HepG2 (cell line): ENCODE measurements around the gene TGFA. TPM values are rescaled to one million over a fixed set of nuclear protein-coding genes. Genes with fewer than 3 reads are reported as not detected.
A peak's percentile ranks its signal among the peaks of the same experiment; 100 is the strongest.

Experiments
- ASH2L ChIP-seq: fragments of 300-600, 200-600 bp; sonication (generic); IDR thresholded peaks from 2 replicates; pipeline ENCODE4 v1.7.0; 2017; ENCODE audit warnings: low read depth, mild to moderate bottlenecking, moderate library complexity, mixed read lengths, low read length; ENCODE audit not compliant: insufficient read length
- GTF2F1 ChIP-seq: fragments of 150-350 bp; IDR thresholded peaks from 2 replicates; pipeline ENCODE4 v1.6.1; 2014; ENCODE audit warnings: low read length
- HNF4A ChIP-seq: sonication (generic); formaldehyde crosslinking; IDR thresholded peaks from 2 replicates; pipeline ENCODE4 v1.4.0; 2020; ENCODE audit warnings: missing genetic modification reagents
- MBNL3 ChIP-seq: fragments of 250-450 bp; sonication (Bioruptor Pico); conservative IDR thresholded peaks from 2 replicates; pipeline ENCODE4 v1.8.0; 2022; ENCODE audit warnings: mild to moderate bottlenecking, inconsistent platforms
- NR2F1 ChIP-seq, 2 experiments: fragments of 450-650 bp in 1 of 2; formaldehyde crosslinking in 1 of 2; IDR thresholded peaks; 2 replicates each; pipeline versions ENCODE4 v1.5.0 to v1.6.1; 2016 to 2020; ENCODE audit warnings: mild to moderate bottlenecking in 1 of 2, missing compliant biosample characterization in 1 of 2, missing genetic modification reagents in 1 of 2, moderate library complexity in 1 of 2
- SOX5 ChIP-seq: IDR thresholded peaks from 2 replicates; pipeline ENCODE4 v1.6.1; 2016; ENCODE audit warnings: borderline replicate concordance
- SRSF9 ChIP-seq: fragments of 200-400 bp; formaldehyde crosslinking; IDR thresholded peaks from 2 replicates; pipeline ENCODE4 v1.6.1; 2018; ENCODE audit warnings: borderline replicate concordance, mild to moderate bottlenecking, low read depth, low read length; ENCODE audit not compliant: insufficient read depth, poor library complexity, severe bottlenecking
- ZC3H13 ChIP-seq: sonication (generic); formaldehyde crosslinking; IDR thresholded peaks from 2 replicates; pipeline ENCODE4 v1.8.1; 2023; ENCODE audit warnings: mild to moderate bottlenecking, missing genetic modification reagents, moderate library complexity
- ZFX ChIP-seq: sonication (generic); formaldehyde crosslinking; IDR thresholded peaks from 2 replicates; pipeline ENCODE4 v1.4.0; 2020; ENCODE audit warnings: mild to moderate bottlenecking, low read depth, missing genetic modification reagents, moderate library complexity
- ZNF34 ChIP-seq: sonication (generic); formaldehyde crosslinking; IDR thresholded peaks from 2 replicates; pipeline ENCODE4 v1.4.0; 2020; ENCODE audit warnings: mild to moderate bottlenecking, missing genetic modification reagents, borderline replicate concordance
- ZNF670 ChIP-seq: sonication (generic); formaldehyde crosslinking; IDR thresholded peaks from 2 replicates; pipeline ENCODE4 v1.8.0; 2022; ENCODE audit warnings: mild to moderate bottlenecking, missing genetic modification reagents, borderline replicate concordance
- polyA plus RNA-seq, 8 experiments: library from polyadenylated mRNA; depleted of rRNA in 3 of 8; stranded (reverse) in 7 of 8; unstranded in 1 of 8; fragments of >200 nt; fragmentation: Illumina TruSeq in 4 of 8; extraction: Trizol in 4 of 8; gene quantifications; 2 replicates each; pipeline versions ENCODE4 v1.2.1 to v1.2.3, GENCODE V29; 2011 to 2016; ENCODE audit warnings: low read depth in 4 of 8, missing spikeins in 1 of 8, mixed read lengths in 1 of 8; ENCODE audit not compliant: insufficient read depth in 1 of 8
- total RNA-seq, 5 experiments: library from RNA; depleted of rRNA; stranded (reverse); fragments of >200 nt; fragmentation: Illumina TruSeq; extraction: Trizol; gene quantifications; 2 replicates each; pipeline ENCODE4 v1.2.3, GENCODE V29; 2016; ENCODE audit warnings: low read depth in 1 of 5
- TF ChIP-seq, protein P1 (sequence below): sonication (generic); formaldehyde crosslinking; IDR thresholded peaks from 2 replicates; pipeline ENCODE4 v1.8.0; 2022; ENCODE audit warnings: mild to moderate bottlenecking, missing genetic modification reagents; ENCODE audit not compliant: insufficient replicate concordance
- TF ChIP-seq, protein P2 (sequence below): sonication (generic); formaldehyde crosslinking; IDR thresholded peaks from 2 replicates; pipeline ENCODE4 v1.5.0; 2020; ENCODE audit warnings: mild to moderate bottlenecking, missing genetic modification reagents, borderline replicate concordance
- TF ChIP-seq, protein P3 (sequence below): sonication (generic); formaldehyde crosslinking; IDR thresholded peaks from 2 replicates; pipeline ENCODE4 v1.8.0; 2022; ENCODE audit warnings: mild to moderate bottlenecking, missing genetic modification reagents, moderate library complexity
- TF ChIP-seq, protein P4 (sequence below): sonication (generic); formaldehyde crosslinking; IDR thresholded peaks from 2 replicates; pipeline ENCODE4 v1.4.0; 2020; ENCODE audit warnings: missing genetic modification reagents, borderline replicate concordance
- TF ChIP-seq, protein P5 (sequence below): sonication (generic); formaldehyde crosslinking; IDR thresholded peaks from 2 replicates; pipeline ENCODE4 v1.4.0; 2020; ENCODE audit warnings: missing genetic modification reagents
- TF ChIP-seq, protein P6 (sequence below): sonication (generic); formaldehyde crosslinking; IDR thresholded peaks from 2 replicates; pipeline ENCODE4 v1.4.0; 2020; ENCODE audit warnings: mild to moderate bottlenecking, missing genetic modification reagents

Gene TGFA
- total and polyA plus RNA-seq, 2 of the 13 experiments (the other 11 are each of a cell fraction or from before 2014, with no cell fraction given), result 7.8 to 15.3 TPM

DNA sequence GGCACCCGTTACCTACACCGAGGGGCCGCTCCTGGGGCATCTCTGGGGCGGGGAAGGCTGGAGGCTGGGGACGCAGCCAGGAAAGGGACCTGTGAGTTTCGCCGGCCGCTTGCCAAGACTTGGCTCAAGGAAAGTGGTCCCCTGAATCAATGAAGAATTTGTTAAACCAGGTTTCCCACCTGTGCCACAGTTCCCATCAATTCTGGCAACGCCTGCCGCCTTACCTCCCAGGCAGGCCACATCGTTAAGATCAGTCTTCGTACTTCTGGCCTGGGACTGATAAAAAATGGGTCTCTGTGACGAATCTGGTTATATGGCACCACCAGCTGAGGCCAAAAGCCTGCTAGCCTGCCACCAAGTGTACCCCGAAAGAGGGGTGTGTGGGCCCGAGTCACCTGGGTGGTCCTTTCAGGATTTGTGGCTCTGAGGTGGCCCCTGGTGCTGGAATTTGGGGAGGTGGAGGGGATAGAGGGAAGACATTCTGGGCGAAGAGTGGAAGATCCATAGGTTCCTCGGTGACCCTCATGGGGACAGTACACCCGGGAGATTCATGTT, 789 bp upstream of the TGFA start (continued):
- TF ChIP-seq NR2F1 (CRISPR knock-in tag; IDR thresholded peaks at IDR 0.05) (no peak), MBNL3 (CRISPR knock-in tag) (no peak), ZC3H13 (CRISPR knock-in tag) (no peak), GTF2F1 (no peak), SOX5 (no peak), ZNF670 (no peak), HNF4A (CRISPR knock-in tag) (no peak), ZNF34 (CRISPR knock-in tag) (no peak), ASH2L (peak; percentile 16), ZFX (CRISPR knock-in tag) (peak; percentile 27; the same call in 1 of the 2 replicates), SRSF9 (no peak)
- TF ChIP-seq, protein P1, sequence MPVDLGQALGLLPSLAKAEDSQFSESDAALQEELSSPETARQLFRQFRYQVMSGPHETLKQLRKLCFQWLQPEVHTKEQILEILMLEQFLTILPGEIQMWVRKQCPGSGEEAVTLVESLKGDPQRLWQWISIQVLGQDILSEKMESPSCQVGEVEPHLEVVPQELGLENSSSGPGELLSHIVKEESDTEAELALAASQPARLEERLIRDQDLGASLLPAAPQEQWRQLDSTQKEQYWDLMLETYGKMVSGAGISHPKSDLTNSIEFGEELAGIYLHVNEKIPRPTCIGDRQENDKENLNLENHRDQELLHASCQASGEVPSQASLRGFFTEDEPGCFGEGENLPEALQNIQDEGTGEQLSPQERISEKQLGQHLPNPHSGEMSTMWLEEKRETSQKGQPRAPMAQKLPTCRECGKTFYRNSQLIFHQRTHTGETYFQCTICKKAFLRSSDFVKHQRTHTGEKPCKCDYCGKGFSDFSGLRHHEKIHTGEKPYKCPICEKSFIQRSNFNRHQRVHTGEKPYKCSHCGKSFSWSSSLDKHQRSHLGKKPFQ (CRISPR knock-in tag), result no peak
- TF ChIP-seq, protein P2, sequence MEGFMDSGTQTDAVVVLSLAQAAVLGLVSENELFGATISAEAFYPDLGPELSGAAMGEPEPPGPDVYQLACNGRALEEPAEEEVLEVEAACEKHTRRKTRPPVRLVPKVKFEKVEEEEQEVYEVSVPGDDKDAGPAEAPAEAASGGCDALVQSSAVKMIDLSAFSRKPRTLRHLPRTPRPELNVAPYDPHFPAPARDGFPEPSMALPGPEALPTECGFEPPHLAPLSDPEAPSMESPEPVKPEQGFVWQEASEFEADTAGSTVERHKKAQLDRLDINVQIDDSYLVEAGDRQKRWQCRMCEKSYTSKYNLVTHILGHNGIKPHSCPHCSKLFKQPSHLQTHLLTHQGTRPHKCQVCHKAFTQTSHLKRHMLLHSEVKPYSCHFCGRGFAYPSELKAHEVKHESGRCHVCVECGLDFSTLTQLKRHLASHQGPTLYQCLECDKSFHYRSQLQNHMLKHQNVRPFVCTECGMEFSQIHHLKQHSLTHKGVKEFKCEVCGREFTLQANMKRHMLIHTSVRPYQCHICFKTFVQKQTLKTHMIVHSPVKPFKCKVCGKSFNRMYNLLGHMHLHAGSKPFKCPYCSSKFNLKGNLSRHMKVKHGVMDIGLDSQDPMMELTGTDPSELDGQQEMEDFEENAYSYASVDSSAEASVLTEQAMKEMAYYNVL (CRISPR knock-in tag), result peak; percentile 6; the same call in 1 of the 2 replicates
- TF ChIP-seq, protein P3, sequence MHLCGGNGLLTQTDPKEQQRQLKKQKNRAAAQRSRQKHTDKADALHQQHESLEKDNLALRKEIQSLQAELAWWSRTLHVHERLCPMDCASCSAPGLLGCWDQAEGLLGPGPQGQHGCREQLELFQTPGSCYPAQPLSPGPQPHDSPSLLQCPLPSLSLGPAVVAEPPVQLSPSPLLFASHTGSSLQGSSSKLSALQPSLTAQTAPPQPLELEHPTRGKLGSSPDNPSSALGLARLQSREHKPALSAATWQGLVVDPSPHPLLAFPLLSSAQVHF (CRISPR knock-in tag), result no peak
- TF ChIP-seq, protein P4, sequence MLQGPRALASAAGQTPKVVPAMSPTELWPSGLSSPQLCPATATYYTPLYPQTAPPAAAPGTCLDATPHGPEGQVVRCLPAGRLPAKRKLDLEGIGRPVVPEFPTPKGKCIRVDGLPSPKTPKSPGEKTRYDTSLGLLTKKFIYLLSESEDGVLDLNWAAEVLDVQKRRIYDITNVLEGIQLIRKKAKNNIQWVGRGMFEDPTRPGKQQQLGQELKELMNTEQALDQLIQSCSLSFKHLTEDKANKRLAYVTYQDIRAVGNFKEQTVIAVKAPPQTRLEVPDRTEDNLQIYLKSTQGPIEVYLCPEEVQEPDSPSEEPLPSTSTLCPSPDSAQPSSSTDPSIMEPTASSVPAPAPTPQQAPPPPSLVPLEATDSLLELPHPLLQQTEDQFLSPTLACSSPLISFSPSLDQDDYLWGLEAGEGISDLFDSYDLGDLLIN, result 0 out of 2 replicates have a peak, but pooled peaks have one; percentile 9
- TF ChIP-seq, protein P5, sequence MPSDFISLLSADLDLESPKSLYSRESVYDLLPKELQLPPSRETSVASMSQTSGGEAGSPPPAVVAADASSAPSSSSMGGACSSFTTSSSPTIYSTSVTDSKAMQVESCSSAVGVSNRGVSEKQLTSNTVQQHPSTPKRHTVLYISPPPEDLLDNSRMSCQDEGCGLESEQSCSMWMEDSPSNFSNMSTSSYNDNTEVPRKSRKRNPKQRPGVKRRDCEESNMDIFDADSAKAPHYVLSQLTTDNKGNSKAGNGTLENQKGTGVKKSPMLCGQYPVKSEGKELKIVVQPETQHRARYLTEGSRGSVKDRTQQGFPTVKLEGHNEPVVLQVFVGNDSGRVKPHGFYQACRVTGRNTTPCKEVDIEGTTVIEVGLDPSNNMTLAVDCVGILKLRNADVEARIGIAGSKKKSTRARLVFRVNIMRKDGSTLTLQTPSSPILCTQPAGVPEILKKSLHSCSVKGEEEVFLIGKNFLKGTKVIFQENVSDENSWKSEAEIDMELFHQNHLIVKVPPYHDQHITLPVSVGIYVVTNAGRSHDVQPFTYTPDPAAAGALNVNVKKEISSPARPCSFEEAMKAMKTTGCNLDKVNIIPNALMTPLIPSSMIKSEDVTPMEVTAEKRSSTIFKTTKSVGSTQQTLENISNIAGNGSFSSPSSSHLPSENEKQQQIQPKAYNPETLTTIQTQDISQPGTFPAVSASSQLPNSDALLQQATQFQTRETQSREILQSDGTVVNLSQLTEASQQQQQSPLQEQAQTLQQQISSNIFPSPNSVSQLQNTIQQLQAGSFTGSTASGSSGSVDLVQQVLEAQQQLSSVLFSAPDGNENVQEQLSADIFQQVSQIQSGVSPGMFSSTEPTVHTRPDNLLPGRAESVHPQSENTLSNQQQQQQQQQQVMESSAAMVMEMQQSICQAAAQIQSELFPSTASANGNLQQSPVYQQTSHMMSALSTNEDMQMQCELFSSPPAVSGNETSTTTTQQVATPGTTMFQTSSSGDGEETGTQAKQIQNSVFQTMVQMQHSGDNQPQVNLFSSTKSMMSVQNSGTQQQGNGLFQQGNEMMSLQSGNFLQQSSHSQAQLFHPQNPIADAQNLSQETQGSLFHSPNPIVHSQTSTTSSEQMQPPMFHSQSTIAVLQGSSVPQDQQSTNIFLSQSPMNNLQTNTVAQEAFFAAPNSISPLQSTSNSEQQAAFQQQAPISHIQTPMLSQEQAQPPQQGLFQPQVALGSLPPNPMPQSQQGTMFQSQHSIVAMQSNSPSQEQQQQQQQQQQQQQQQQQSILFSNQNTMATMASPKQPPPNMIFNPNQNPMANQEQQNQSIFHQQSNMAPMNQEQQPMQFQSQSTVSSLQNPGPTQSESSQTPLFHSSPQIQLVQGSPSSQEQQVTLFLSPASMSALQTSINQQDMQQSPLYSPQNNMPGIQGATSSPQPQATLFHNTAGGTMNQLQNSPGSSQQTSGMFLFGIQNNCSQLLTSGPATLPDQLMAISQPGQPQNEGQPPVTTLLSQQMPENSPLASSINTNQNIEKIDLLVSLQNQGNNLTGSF (CRISPR knock-in tag), result no peak
- TF ChIP-seq, protein P6, sequence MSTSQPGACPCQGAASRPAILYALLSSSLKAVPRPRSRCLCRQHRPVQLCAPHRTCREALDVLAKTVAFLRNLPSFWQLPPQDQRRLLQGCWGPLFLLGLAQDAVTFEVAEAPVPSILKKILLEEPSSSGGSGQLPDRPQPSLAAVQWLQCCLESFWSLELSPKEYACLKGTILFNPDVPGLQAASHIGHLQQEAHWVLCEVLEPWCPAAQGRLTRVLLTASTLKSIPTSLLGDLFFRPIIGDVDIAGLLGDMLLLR, result peak; percentile 50; the same call in 1 of the 2 replicates
